GM12878 (cell line): ENCODE results near the gene GBA2. TPM values are rescaled to one million over a fixed set of nuclear protein-coding genes. Genes with fewer than 3 reads are reported as not detected.

ENCODE experiments used
- ATAC-seq: fragments of 200-7000 bp; cut with Tn5 transposase; 3 replicates; pipeline ENCODE4 v1.9.1; 2020; ENCODE audit warnings: mild to moderate bottlenecking, moderate library complexity
- BruUV-seq: library from RNA; stranded (reverse); fragments of 400-500 nt; replicated peaks from 2 replicates; lab custom pipeline; 2021; lab: Mats Ljungman, UMichigan
- CTCF ChIA-PET: fragments of 300-600 bp; sonication (Branson Sonifier 250); formaldehyde crosslinking; extraction: SDS; loops from one replicate; lab custom pipeline; 2021; ENCODE audit warnings: inconsistent platforms; lab: Yijun Ruan, JAX
- POLR2A ChIA-PET: fragments of 350-600 bp; formaldehyde crosslinking; extraction: SDS; loops from one replicate; lab custom pipeline; 2021; ENCODE audit warnings: inconsistent platforms; lab: Charles Lee
- RAD21 ChIA-PET: fragments of 300-600 bp; sonication (Branson Sonifier 250); formaldehyde crosslinking; loops from one replicate; lab custom pipeline; 2023; ENCODE audit warnings: antibody characterized with exemption; ENCODE audit not compliant: unreplicated experiment; lab: Charles Lee
- SMC1A ChIA-PET: fragments of 300-600 bp; sonication (Branson Sonifier 250); formaldehyde crosslinking; loops from one replicate; lab custom pipeline; 2023; ENCODE audit not compliant: unreplicated experiment, uncharacterized antibody; lab: Charles Lee
- DNase-seq: peaks from one replicate; pipeline ENCODE4 v3.0.0-alpha.2; 2011; ENCODE audit warnings: low read depth, low spot score
- FAIRE-seq: peaks from 3 replicates; lab custom pipeline; 2011; peaks lifted over from hg19 to GRCh38; lab: Jason Lieb, UNC
- H2AFZ ChIP-seq: 2 replicates; pipeline ENCODE4 v1.6.0; 2011; ENCODE audit warnings: low read depth, low read length, control low read depth; ENCODE audit not compliant: control insufficient read depth
- H3K27ac ChIP-seq: 2 replicates; pipeline ENCODE4 v1.5.1; 2011; ENCODE audit warnings: control low read depth; ENCODE audit not compliant: control insufficient read depth, insufficient read depth
- H3K27me3 ChIP-seq, 2 experiments: replicated peaks in 1 of 2; 2 replicates each; pipeline versions ENCODE4 v1.6.0 to v1.6.1; 2011; ENCODE audit warnings: low read length in 1 of 2; ENCODE audit not compliant: control insufficient read depth in 2 of 2, insufficient read depth in 2 of 2
- H3K36me3 ChIP-seq, 2 experiments: 2 replicates each; pipeline ENCODE4 v1.5.1; 2011; ENCODE audit warnings: low read length in 1 of 2; ENCODE audit not compliant: control insufficient read depth in 2 of 2, insufficient read depth in 2 of 2
- H3K4me1 ChIP-seq: 2 replicates; pipeline ENCODE4 v1.6.1; 2011; ENCODE audit warnings: mild to moderate bottlenecking, low read length, moderate library complexity, mixed read lengths; ENCODE audit not compliant: control insufficient read depth, insufficient read depth
- H3K4me2 ChIP-seq: 2 replicates; pipeline ENCODE4 v1.6.0; 2011; ENCODE audit warnings: control low read depth; ENCODE audit not compliant: control insufficient read depth, insufficient read depth
- H3K4me3 ChIP-seq: fragments of 200-600 bp; sonication (generic); 2 replicates; pipeline ENCODE4 v1.5.1; 2016
- H3K79me2 ChIP-seq: 2 replicates; pipeline ENCODE4 v1.6.0; 2011; ENCODE audit warnings: low read length; ENCODE audit not compliant: control insufficient read depth, insufficient read depth
- H3K9ac ChIP-seq: 2 replicates; pipeline ENCODE4 v1.8.0; 2011; ENCODE audit warnings: low read length, control low read depth, mixed read lengths; ENCODE audit not compliant: control insufficient read depth, insufficient read depth
- H3K9me3 ChIP-seq: replicated peaks from 3 replicates; pipeline ENCODE4 v1.5.1; 2011; ENCODE audit warnings: mild to moderate bottlenecking, low read length; ENCODE audit not compliant: control insufficient read depth, insufficient read depth
- H4K20me1 ChIP-seq: 2 replicates; pipeline ENCODE4 v1.6.0; 2011; ENCODE audit not compliant: control insufficient read depth, insufficient read depth
- E2F4 ChIP-seq: IDR thresholded peaks from 2 replicates; pipeline ENCODE4 v1.6.1; 2012; ENCODE audit warnings: low read depth, low read length, improper control_type of control experiment
- ELK1 ChIP-seq: IDR thresholded peaks from 2 replicates; pipeline ENCODE4 v1.6.1; 2012; ENCODE audit warnings: low read depth, low read length, improper control_type of control experiment
- FOXM1 ChIP-seq: IDR thresholded peaks from 2 replicates; pipeline ENCODE4 v1.6.1; 2012; ENCODE audit warnings: low read depth, mild to moderate bottlenecking, inconsistent platforms, low read length, moderate library complexity
- GABPA ChIP-seq: IDR thresholded peaks from 2 replicates; pipeline ENCODE4 v1.6.1; 2014; ENCODE audit warnings: antibody characterized with exemption, low read depth, mild to moderate bottlenecking, inconsistent platforms
- IKZF1 ChIP-seq: fragments of 450-650 bp; conservative IDR thresholded peaks from 2 replicates; pipeline ENCODE4 v1.6.1; 2017; ENCODE audit warnings: antibody characterized with exemption, mild to moderate bottlenecking
- MEF2B ChIP-seq: fragments of 450-650 bp; IDR thresholded peaks from 2 replicates; pipeline ENCODE4 v1.6.1; 2018; ENCODE audit warnings: mild to moderate bottlenecking, moderate library complexity; ENCODE audit not compliant: partially characterized antibody, poor library complexity, severe bottlenecking
- MTA3 ChIP-seq: IDR thresholded peaks from 2 replicates; pipeline ENCODE4 v1.6.1; 2012; ENCODE audit warnings: low read length, inconsistent platforms, borderline replicate concordance
- NBN ChIP-seq: fragments of 450-650 bp; IDR thresholded peaks from 2 replicates; pipeline ENCODE4 v1.6.1; 2016
- PAX8 ChIP-seq: fragments of 450-650 bp; IDR thresholded peaks from 2 replicates; pipeline ENCODE4 v1.6.1; 2017; ENCODE audit warnings: mild to moderate bottlenecking, moderate library complexity
- RAD21 ChIP-seq: IDR thresholded peaks from 2 replicates; pipeline ENCODE4 v1.6.1; 2011; ENCODE audit warnings: mild to moderate bottlenecking, low read depth, low read length, moderate library complexity; ENCODE audit not compliant: insufficient read depth
- RAD51 ChIP-seq: fragments of 450-650 bp; IDR thresholded peaks from 2 replicates; pipeline ENCODE4 v1.6.1; 2016; ENCODE audit warnings: moderate library complexity, mild to moderate bottlenecking, inconsistent platforms
- RELA ChIP-seq: fragments of 450-650 bp; IDR thresholded peaks from 2 replicates; pipeline ENCODE4 v1.8.0; 2014; ENCODE audit warnings: borderline replicate concordance; ENCODE audit not compliant: partially characterized antibody
- RFX5 ChIP-seq: IDR thresholded peaks from 2 replicates; pipeline ENCODE4 v1.6.1; 2011; ENCODE audit warnings: low read depth, low read length, improper control_type of control experiment
- SIN3A ChIP-seq: IDR thresholded peaks from 2 replicates; pipeline ENCODE4 v1.6.1; 2012; ENCODE audit warnings: low read depth, low read length, improper control_type of control experiment
- SMARCA5 ChIP-seq: fragments of 450-650 bp; IDR thresholded peaks from 2 replicates; pipeline ENCODE4 v1.6.1; 2017; ENCODE audit warnings: mild to moderate bottlenecking
- SMC3 ChIP-seq: IDR thresholded peaks from 2 replicates; pipeline ENCODE4 v1.6.1; 2011; ENCODE audit warnings: low read length, improper control_type of control experiment, borderline replicate concordance
- SPI1 ChIP-seq: IDR thresholded peaks from 2 replicates; pipeline ENCODE4 v1.6.1; 2011; ENCODE audit warnings: low read depth, mild to moderate bottlenecking, low read length, moderate library complexity, borderline replicate concordance; ENCODE audit not compliant: insufficient read depth
- TAF1 ChIP-seq: IDR thresholded peaks from 2 replicates; pipeline ENCODE4 v1.6.1; 2011; ENCODE audit warnings: mild to moderate bottlenecking, low read depth, low read length, borderline replicate concordance
- TCF12 ChIP-seq: IDR thresholded peaks from 2 replicates; pipeline ENCODE4 v1.6.1; 2011; ENCODE audit warnings: low read depth, mild to moderate bottlenecking, low read length
- WGBS: methylation state at CpG from one replicate; pipeline ENCODE4 v1.1.6; 2016; ENCODE audit warnings: low lambda C conversion rate; ENCODE audit not compliant: insufficient replicate concordance, insufficient coverage; ENCODE audit errors: missing lambda C conversion rate; 5-methylcytosine and 5-hydroxymethylcytosine counted together
- in situ Hi-C: fragments of 300-500 bp; cut with MboI; formaldehyde crosslinking; loops from 9 replicates; pipeline ENCODE4 v1.14.3; 2018; ENCODE audit warnings: mixed read lengths
- intact Hi-C: fragments of 100-400 bp; cut with micrococcal nuclease; formaldehyde crosslinking; loops from one replicate; pipeline ENCODE4 v1.14.2; 2022; ENCODE audit not compliant: unreplicated experiment
- polyA plus RNA-seq, 11 experiments: library from polyadenylated mRNA; depleted of rRNA in 4 of 11; unstranded in 6 of 11; stranded (reverse) in 5 of 11; fragments of >200 nt; fragmentation: Nextera tagmentation in 4 of 11; fragmentation: Illumina TruSeq in 1 of 11; extraction: Ambion mirVana in 4 of 11; extraction: Trizol in 1 of 11; gene quantifications; 1 replicate in 1 of 11; 2 replicates in 10 of 11; pipeline versions ENCODE4 v1.2.1 to v1.2.3, GENCODE V29; 2011 to 2016; ENCODE audit warnings: inconsistent platforms in 2 of 11, missing spikeins in 2 of 11, low read depth in 1 of 11
- total RNA-seq, 4 experiments: library from RNA; depleted of rRNA in 3 of 4; stranded (reverse); fragments of >200 nt in 3 of 4; fragmentation: Illumina TruSeq in 1 of 4; extraction: Trizol in 1 of 4; gene quantifications; 2 replicates each; pipeline versions ENCODE4 v1.2.1 to v1.2.3, GENCODE V29; 2013 to 2021

Gene GBA2
- total and polyA plus RNA-seq, 10 of the 15 experiments (the other 5 are each of a cell fraction or from before 2014, with no cell fraction given), result 15.3 to 45.1 (median 29.1) TPM

- peaks cover 33% of the 10 kb centered on the region for H3K79me2 ChIP-seq
- in situ Hi-C loops (no loop called here), intact Hi-C loops (loop anchor here (2.0 kb wide), 1 partner anchor 24 kb away; the partner anchor contains the start of genes CREB3 and TLN1)
- H3K9ac ChIP-seq, result peak overlapping the region; percentile 97
- POLR2A ChIA-PET, result interaction anchor here (0.7 to 1.5 kb wide), 11 partner anchors 8 to 99 kb away, joined by 3 to 7 read pairs (median 3); partner anchors contain the start of genes CCDC107, HINT2, RMRP and TLN1
- H4K20me1 ChIP-seq, result no peaks in the 10 kb centered on the region
- ATAC-seq, result peak; percentile 86
- H3K27me3 ChIP-seq, result no peaks in the 10 kb centered on the region
- H3K36me3 ChIP-seq, result peaks cover 5 to 13% of the 10 kb centered on the region in 2 experiments
- H3K4me3 ChIP-seq, result peak overlapping the region; percentile 87
- peaks cover 22% of the 10 kb centered on the region for H3K4me1 ChIP-seq
- RAD21 ChIA-PET, result interaction anchor here (0.9 to 1.6 kb wide), 9 partner anchors 8 to 109 kb away, joined by 3 to 9 read pairs (median 4); partner anchors contain the start of genes ARHGEF39, CCDC107, CREB3 and GBA2
- BruUV-seq, result no TSS peak
- peak; percentile 7 for FAIRE-seq
- CTCF ChIA-PET, result interaction anchor here (0.6 to 2.0 kb wide), 32 partner anchors 9 to 705 kb away, joined by 3 to 27 read pairs (median 6); partner anchors contain the start of genes CCDC107, HINT2, RMRP and SPAG8
- WGBS, result 5% methylated on average over 40 of the region's 48 CpGs
- H3K4me2 ChIP-seq, result peak overlapping the region; percentile 90
- H2AFZ ChIP-seq, result peak overlapping the region; percentile 90
- DNase-seq, result no peak
- H3K27ac ChIP-seq, result peak overlapping the region; percentile 98
- SMC1A ChIA-PET, result interaction anchor here (0.7 to 3.4 kb wide), 13 partner anchors 10 to 126 kb away, joined by 3 to 12 read pairs (median 3); partner anchors contain the start of genes ARHGEF39, CCDC107, CREB3 and RMRP
- H3K9me3 ChIP-seq, result no peaks in the 10 kb centered on the region
- TF ChIP-seq GABPA (0 out of 2 replicates have a peak, but pooled peaks have one; percentile 24), SIN3A (peak; percentile 51; the same call in 1 of the 2 replicates), PAX8 (no peak), E2F4 (0 out of 2 replicates have a peak, but pooled peaks have one; percentile 19), ELK1 (no peak), MEF2B (no peak), FOXM1 (peak; percentile 14; the same call in 1 of the 2 replicates), RELA (peak; percentile 16), SPI1 (peak; percentile 86), NBN (peak; percentile 81), SMARCA5 (peak; percentile 85; the same call in 1 of the 2 replicates), RAD21 (peak; percentile 59), SMC3 (peak; percentile 29; the same call in 1 of the 2 replicates), RAD51 (no peak), IKZF1 (peak; percentile 84; the same call in 1 of the 2 replicates), MTA3 (0 out of 2 replicates have a peak, but pooled peaks have one; percentile 3), TAF1 (0 out of 2 replicates have a peak, but pooled peaks have one; percentile 55), RFX5 (0 out of 2 replicates have a peak, but pooled peaks have one; percentile 35), TCF12 (peak; percentile 90)
Observed at GRCh38 chr9:35756275-35757225, 7.5 kb upstream of the GBA2 start.
